ENCODE results near the gene SMPD3. TPM values are rescaled to one million over a fixed set of nuclear protein-coding genes. Genes with fewer than 3 reads are reported as not detected.

SMPD3 gene
- total and polyA plus RNA-seq, 2 experiments from 2014 or later, result 5.7 to 6.3 TPM

DNA sequence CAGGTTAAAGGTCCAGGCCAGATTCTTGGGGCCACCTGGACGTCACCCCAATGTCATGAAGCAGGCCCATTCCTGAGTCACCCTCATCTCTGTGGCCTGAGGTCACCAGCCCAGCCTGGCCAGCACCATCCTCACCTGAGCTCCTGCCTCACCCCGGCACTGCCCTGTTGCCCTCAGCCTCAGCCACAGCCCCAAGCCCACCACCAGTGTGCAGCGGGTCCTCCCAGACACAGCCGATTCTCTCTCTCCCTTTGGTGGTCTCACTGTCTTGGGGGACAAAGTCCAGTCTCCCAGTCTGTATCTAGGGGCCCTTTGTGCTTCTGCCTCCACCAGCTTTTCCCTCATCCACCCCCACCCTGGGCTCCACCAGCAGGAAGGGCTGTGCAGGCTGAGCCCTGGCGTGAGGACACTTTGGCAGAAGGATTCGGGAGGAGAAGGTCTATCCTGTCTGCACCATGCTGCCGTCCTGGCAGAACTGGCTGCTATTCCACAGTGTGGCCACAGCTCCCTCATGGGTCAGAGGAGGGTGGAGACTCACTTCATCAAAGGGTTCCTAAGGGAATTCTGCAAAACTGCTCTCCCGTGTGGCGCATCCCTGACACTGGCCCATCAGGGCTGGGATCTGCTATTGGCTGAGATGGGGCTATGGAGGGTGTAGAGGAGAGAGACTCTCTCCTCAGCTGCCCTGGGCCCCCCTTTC lies 73.2 kb downstream of the SMPD3 start:
- no peaks in the 10 kb centered on the region for H3K27me3 ChIP-seq
- H3K4me3 ChIP-seq, result no peak overlapping the region
- no peaks in the 10 kb centered on the region for H3K79me2 ChIP-seq
- no peaks in the 10 kb centered on the region for H3K9me3 ChIP-seq (ENCODE audit: low read depth)
- H4K20me1 ChIP-seq (ENCODE audit: insufficient read depth, poor library complexity, severe bottlenecking), result no peaks in the 10 kb centered on the region
- 91% methylated on average over 9 of the region's 9 CpGs for WGBS (ENCODE audit: low lambda C conversion rate, missing lambda C conversion rate)
- no peaks in the 10 kb centered on the region for H3K9me2 ChIP-seq (replicated peaks; ENCODE audit: insufficient read depth)
- H2AFZ ChIP-seq, result no peak overlapping the region
- no peak overlapping the region for H3K27ac ChIP-seq
- no peak overlapping the region for H3K4me2 ChIP-seq
- DNase-seq (ENCODE audit: low spot score), result no peak
- TF ChIP-seq, protein P1, sequence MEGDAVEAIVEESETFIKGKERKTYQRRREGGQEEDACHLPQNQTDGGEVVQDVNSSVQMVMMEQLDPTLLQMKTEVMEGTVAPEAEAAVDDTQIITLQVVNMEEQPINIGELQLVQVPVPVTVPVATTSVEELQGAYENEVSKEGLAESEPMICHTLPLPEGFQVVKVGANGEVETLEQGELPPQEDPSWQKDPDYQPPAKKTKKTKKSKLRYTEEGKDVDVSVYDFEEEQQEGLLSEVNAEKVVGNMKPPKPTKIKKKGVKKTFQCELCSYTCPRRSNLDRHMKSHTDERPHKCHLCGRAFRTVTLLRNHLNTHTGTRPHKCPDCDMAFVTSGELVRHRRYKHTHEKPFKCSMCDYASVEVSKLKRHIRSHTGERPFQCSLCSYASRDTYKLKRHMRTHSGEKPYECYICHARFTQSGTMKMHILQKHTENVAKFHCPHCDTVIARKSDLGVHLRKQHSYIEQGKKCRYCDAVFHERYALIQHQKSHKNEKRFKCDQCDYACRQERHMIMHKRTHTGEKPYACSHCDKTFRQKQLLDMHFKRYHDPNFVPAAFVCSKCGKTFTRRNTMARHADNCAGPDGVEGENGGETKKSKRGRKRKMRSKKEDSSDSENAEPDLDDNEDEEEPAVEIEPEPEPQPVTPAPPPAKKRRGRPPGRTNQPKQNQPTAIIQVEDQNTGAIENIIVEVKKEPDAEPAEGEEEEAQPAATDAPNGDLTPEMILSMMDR (IDR thresholded peaks at IDR 0.05; ENCODE audit: poor library complexity), result no peak
- TF ChIP-seq EZH2phosphoT487 (IDR thresholded peaks at IDR 0.05; ENCODE audit: low read depth, severe bottlenecking, unreplicated experiment), result no peak
- no peak for TF ChIP-seq EZH2 (IDR thresholded peaks at IDR 0.05; ENCODE audit: borderline replicate concordance)
- no peaks in the 10 kb centered on the region for H3K4me1 ChIP-seq (ENCODE audit: insufficient read depth)
- H3K36me3 ChIP-seq (replicated peaks; ENCODE audit: insufficient read depth, low read depth), result no peaks in the 10 kb centered on the region

- Histone ChIP-seq H3K79me2 (no peaks in the 10 kb centered on the region), H3K4me1 (ENCODE audit: insufficient read depth) (no peaks in the 10 kb centered on the region), H3K4me2 (no peak overlapping the region), H4K20me1 (ENCODE audit: insufficient read depth, poor library complexity, severe bottlenecking) (no peaks in the 10 kb centered on the region), H3K27me3 (no peaks in the 10 kb centered on the region), H3K4me3 (no peak overlapping the region), H3K9me2 (replicated peaks; ENCODE audit: insufficient read depth) (no peaks in the 10 kb centered on the region), H3K36me3 (replicated peaks; ENCODE audit: insufficient read depth, low read depth) (no peaks in the 10 kb centered on the region), H3K27ac (no peak overlapping the region), H3K9me3 (ENCODE audit: low read depth) (no peaks in the 10 kb centered on the region), H2AFZ (no peak overlapping the region)
- peak; percentile 42 for DNase-seq (ENCODE audit: low spot score)
- TF ChIP-seq EZH2 (IDR thresholded peaks at IDR 0.05; ENCODE audit: borderline replicate concordance) (no peak), EZH2phosphoT487 (IDR thresholded peaks at IDR 0.05; ENCODE audit: low read depth, severe bottlenecking, unreplicated experiment) (no peak)
- TF ChIP-seq, protein P1 (IDR thresholded peaks at IDR 0.05; ENCODE audit: poor library complexity), result no peak
- WGBS (ENCODE audit: low lambda C conversion rate, missing lambda C conversion rate), result 65% methylated on average over 10 of the region's 10 CpGs
Observed at GRCh38 chr16:68374246-68374805, 74.0 kb downstream of the SMPD3 start.

- no peaks in the 10 kb centered on the region for H3K27me3 ChIP-seq
- H3K79me2 ChIP-seq, result no peaks in the 10 kb centered on the region
- H3K4me1 ChIP-seq (ENCODE audit: insufficient read depth), result no peaks in the 10 kb centered on the region
- no peaks in the 10 kb centered on the region for H4K20me1 ChIP-seq (ENCODE audit: insufficient read depth, poor library complexity, severe bottlenecking)
- WGBS (ENCODE audit: low lambda C conversion rate, missing lambda C conversion rate), result 80% methylated on average over 18 of the region's 18 CpGs
- no peak for DNase-seq (ENCODE audit: low spot score)
- H3K4me2 ChIP-seq, result no peak overlapping the region
- H3K36me3 ChIP-seq (replicated peaks; ENCODE audit: insufficient read depth, low read depth), result no peaks in the 10 kb centered on the region
- H3K4me3 ChIP-seq, result no peak overlapping the region
- no peaks in the 10 kb centered on the region for H3K9me2 ChIP-seq (replicated peaks; ENCODE audit: insufficient read depth)
- no peaks in the 10 kb centered on the region for H3K9me3 ChIP-seq (ENCODE audit: low read depth)
- TF ChIP-seq EZH2 (IDR thresholded peaks at IDR 0.05; ENCODE audit: borderline replicate concordance) (no peak), EZH2phosphoT487 (IDR thresholded peaks at IDR 0.05; ENCODE audit: low read depth, severe bottlenecking, unreplicated experiment) (no peak)
- TF ChIP-seq, protein P1 (IDR thresholded peaks at IDR 0.05; ENCODE audit: poor library complexity), result no peak
- H3K27ac ChIP-seq, result no peak overlapping the region
- H2AFZ ChIP-seq, result no peak overlapping the region
Observed at GRCh38 chr16:68373528-68374245, 74.6 kb downstream of the SMPD3 start.
